Fibroblast of mammary gland (primary cell): ENCODE results near the gene LSP1.

Experiments used
- DNase-seq: peaks from one replicate; pipeline ENCODE4 v3.0.0-alpha.2; 2010; ENCODE audit warnings: low read depth
- H3K4me3 ChIP-seq: 2 replicates; pipeline ENCODE4 v1.5.1; 2011; ENCODE audit warnings: low read depth, mild to moderate bottlenecking, low read length, moderate library complexity; ENCODE audit not compliant: control insufficient read depth
- CTCF ChIP-seq: conservative IDR thresholded peaks from 2 replicates; pipeline ENCODE4 v1.5.1; 2011; ENCODE audit warnings: low read depth, low read length, inconsistent platforms; ENCODE audit not compliant: control insufficient read depth, insufficient read depth

Gene LSP1

GRCh38 chr11:1892116-1892515, 39.2 kb downstream of the LSP1 start:
- no peak for DNase-seq
- no peak for TF ChIP-seq CTCF
- no peak overlapping the region for H3K4me3 ChIP-seq

- no peak overlapping the region for H3K4me3 ChIP-seq
- no peak for TF ChIP-seq CTCF
- no peak for DNase-seq
These were observed 39.7 kb downstream of the LSP1 start for GRCh38 chr11:1892558-1892957.

GRCh38 chr11:1893581-1894359, 40.9 kb downstream of the LSP1 start:
- no peak for DNase-seq
- no peak overlapping the region for H3K4me3 ChIP-seq
- no peak for TF ChIP-seq CTCF

GRCh38 chr11:1894759-1895158, 41.9 kb downstream of the LSP1 start:
- no peak for DNase-seq
- H3K4me3 ChIP-seq, result no peak overlapping the region
- TF ChIP-seq CTCF, result no peak

- DNase-seq, result no peak
- H3K4me3 ChIP-seq, result no peak overlapping the region
- TF ChIP-seq CTCF, result no peak
These were observed 43.6 kb downstream of the LSP1 start for GRCh38 chr11:1896468-1896867.

- DNase-seq, result no peak
- no peak overlapping the region for H3K4me3 ChIP-seq
- no peak for TF ChIP-seq CTCF
These were observed 44.0 kb downstream of the LSP1 start for GRCh38 chr11:1896923-1897322.

- TF ChIP-seq CTCF, result no peak
These were observed 46.2 kb downstream of the LSP1 start for GRCh38 chr11:1899090-1899489.

More at GRCh38 chr11:1899090-1899489, 46.2 kb downstream of the LSP1 start:
- no peak for DNase-seq
- no peak overlapping the region for H3K4me3 ChIP-seq
